Tibial nerve (tissue), 4 donors: ENCODE measurements around the gene GNS. TPM values are rescaled to one million over a fixed set of nuclear protein-coding genes. Genes with fewer than 3 reads are reported as not detected.

Source experiments
- DNase-seq, 2 donors: peaks; one replicate each; pipeline ENCODE4 v3.0.0-alpha.2; 2019; ENCODE audit warnings: low spot score in 2 of 2
- H3K27ac ChIP-seq, 4 donors: fragments of 200-600 bp; sonication (generic) in 3 of 4; one replicate each; pipeline ENCODE4 v1.5.1; 2017 to 2019; ENCODE audit warnings: mild to moderate bottlenecking in 1 of 4
- H3K27me3 ChIP-seq, 2 donors: fragments of 200-600 bp; sonication (generic) in 1 of 2; one replicate each; pipeline versions ENCODE4 v1.5.1 to v1.6.0; 2017 to 2019
- H3K36me3 ChIP-seq, 3 donors: fragments of 200-600 bp; sonication (generic); one replicate each; pipeline ENCODE4 v1.5.1; 2018 to 2019
- H3K4me1 ChIP-seq, 4 donors: fragments of 200-600 bp; sonication (generic) in 3 of 4; one replicate each; pipeline ENCODE4 v1.5.1; 2017 to 2019
- H3K4me3 ChIP-seq, 4 donors: fragments of 200-600 bp; sonication (generic) in 3 of 4; one replicate each; pipeline ENCODE4 v1.5.1; 2017 to 2019; ENCODE audit warnings: mild to moderate bottlenecking in 1 of 4, moderate library complexity in 1 of 4
- H3K9me3 ChIP-seq, 4 donors: fragments of 200-600 bp; sonication (generic) in 3 of 4; one replicate each; pipeline ENCODE4 v1.5.1; 2017 to 2019
- EP300 ChIP-seq, 2 donors: sonication (generic); formaldehyde crosslinking; IDR thresholded peaks; one replicate each; pipeline ENCODE4 v1.6.1; 2017; ENCODE audit warnings: antibody characterized with exemption in 2 of 2, mild to moderate bottlenecking in 1 of 2
- POLR2A ChIP-seq, 2 donors: fragments of 450-650 bp; IDR thresholded peaks; one replicate each; pipeline ENCODE4 v1.6.1; 2017; ENCODE audit warnings: antibody characterized with exemption in 2 of 2, mild to moderate bottlenecking in 2 of 2, moderate library complexity in 2 of 2
- WGBS, 2 donors: methylation state at CpG; one replicate each; pipeline ENCODE4 v1.1.5; 2018; 5-methylcytosine and 5-hydroxymethylcytosine counted together
- total RNA-seq, 4 donors: library from RNA; depleted of rRNA; stranded (reverse); fragments of >200 nt; gene quantifications; one replicate each; pipeline ENCODE4 v1.1.0, GENCODE V29; 2016
- TF ChIP-seq, protein P1 (sequence below), 5 experiments: fragments of 200-600 bp in 3 of 5; fragments of 450-650 bp in 2 of 5; sonication (generic) in 3 of 5; IDR thresholded peaks; one replicate each; pipeline ENCODE4 v1.5.1; 2016 to 2019; ENCODE audit warnings: antibody characterized with exemption in 5 of 5, mild to moderate bottlenecking in 3 of 5, moderate library complexity in 2 of 5

The GNS gene
- total RNA-seq, 4 donors from 2014 or later, result 72.2 to 88.4 (median 81.4) TPM

- TF ChIP-seq POLR2A (IDR thresholded peaks at IDR 0.05) (no peak), EP300 (IDR thresholded peaks at IDR 0.05) (no peak)
- TF ChIP-seq, protein P1, sequence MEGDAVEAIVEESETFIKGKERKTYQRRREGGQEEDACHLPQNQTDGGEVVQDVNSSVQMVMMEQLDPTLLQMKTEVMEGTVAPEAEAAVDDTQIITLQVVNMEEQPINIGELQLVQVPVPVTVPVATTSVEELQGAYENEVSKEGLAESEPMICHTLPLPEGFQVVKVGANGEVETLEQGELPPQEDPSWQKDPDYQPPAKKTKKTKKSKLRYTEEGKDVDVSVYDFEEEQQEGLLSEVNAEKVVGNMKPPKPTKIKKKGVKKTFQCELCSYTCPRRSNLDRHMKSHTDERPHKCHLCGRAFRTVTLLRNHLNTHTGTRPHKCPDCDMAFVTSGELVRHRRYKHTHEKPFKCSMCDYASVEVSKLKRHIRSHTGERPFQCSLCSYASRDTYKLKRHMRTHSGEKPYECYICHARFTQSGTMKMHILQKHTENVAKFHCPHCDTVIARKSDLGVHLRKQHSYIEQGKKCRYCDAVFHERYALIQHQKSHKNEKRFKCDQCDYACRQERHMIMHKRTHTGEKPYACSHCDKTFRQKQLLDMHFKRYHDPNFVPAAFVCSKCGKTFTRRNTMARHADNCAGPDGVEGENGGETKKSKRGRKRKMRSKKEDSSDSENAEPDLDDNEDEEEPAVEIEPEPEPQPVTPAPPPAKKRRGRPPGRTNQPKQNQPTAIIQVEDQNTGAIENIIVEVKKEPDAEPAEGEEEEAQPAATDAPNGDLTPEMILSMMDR (IDR thresholded peaks at IDR 0.05), result no peak
- no peaks in the 10 kb centered on the region for H3K36me3 ChIP-seq
- WGBS, 2 donors, result 93 to 94% methylated on average over 6 of the region's 6 CpGs
These were observed 1.8 kb upstream of the GNS start for GRCh38 chr12:64760808-64761573.

DNA sequence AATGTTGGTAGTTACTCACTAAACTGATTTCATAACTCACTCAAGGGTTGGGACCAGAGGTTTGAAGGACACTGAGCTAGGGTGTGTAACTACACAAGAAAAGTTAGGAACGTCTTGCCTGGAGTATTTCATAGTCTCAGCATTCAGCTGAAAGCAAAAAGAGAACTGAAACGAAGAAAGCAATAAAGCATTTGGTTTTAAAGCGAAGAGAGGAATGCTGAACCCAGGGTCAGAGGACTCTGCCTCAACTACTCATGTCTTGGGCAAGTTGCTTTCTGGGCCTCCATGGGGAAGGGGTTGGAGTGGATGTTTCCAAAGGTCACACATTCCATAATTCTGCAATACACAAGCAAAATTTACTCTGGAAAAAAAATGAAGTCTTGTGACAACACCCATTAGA is 1.4 kb downstream of the GNS start:
- peak overlapping the region in 1 of 4 donors; percentile 97 for H3K4me3 ChIP-seq
- H3K27ac ChIP-seq, result peak overlapping the region in 2 of 4 donors; percentile 31 to 96
- WGBS, 2 donors, result 19 to 25% methylated on average over 3 of the region's 3 CpGs
- H3K9me3 ChIP-seq, result no peaks in the 10 kb centered on the region
- peaks cover 0 to 14% (median 0%) of the 10 kb centered on the region in 3 donors for H3K36me3 ChIP-seq
- H3K4me1 ChIP-seq, result peaks cover 0 to 55% (median 12%) of the 10 kb centered on the region in 4 donors
- TF ChIP-seq, protein P1 (IDR thresholded peaks at IDR 0.05), result no peak
- TF ChIP-seq POLR2A (IDR thresholded peaks at IDR 0.05) (no peak), EP300 (IDR thresholded peaks at IDR 0.05) (no peak)
- no peaks in the 10 kb centered on the region for H3K27me3 ChIP-seq
- no peak for DNase-seq

More at GRCh38 chr12:64760808-64761573, 1.8 kb upstream of the GNS start:
- no peaks in the 10 kb centered on the region for H3K9me3 ChIP-seq
- DNase-seq, result no peak
- H3K4me1 ChIP-seq, result peaks cover 0 to 34% (median 12%) of the 10 kb centered on the region in 4 donors
- H3K4me3 ChIP-seq, result no peak overlapping the region
- H3K27ac ChIP-seq, result no peak overlapping the region
- no peaks in the 10 kb centered on the region for H3K27me3 ChIP-seq

DNA sequence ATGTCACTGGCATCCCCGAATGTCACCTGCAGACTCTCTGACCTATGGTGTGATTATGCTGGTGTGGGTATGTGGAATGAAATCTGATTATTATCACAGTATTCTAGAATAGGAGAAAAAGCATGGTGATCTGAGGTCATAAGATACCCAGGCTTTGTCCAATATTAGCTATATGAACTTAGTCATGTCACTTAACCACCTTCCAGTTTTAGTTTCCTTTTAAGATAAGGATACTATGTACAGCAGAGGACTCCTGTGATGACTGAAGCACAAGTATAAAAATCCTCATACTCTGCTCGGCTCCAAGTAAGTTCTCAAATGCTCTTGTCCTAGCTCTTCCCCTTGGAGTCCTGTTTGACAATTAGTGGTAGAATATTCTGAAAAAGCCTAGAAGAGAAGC is 2.8 kb downstream of the GNS start:
- Histone ChIP-seq H3K27me3 (no peaks in the 10 kb centered on the region), H3K4me3 (no peak overlapping the region), H3K9me3 (no peaks in the 10 kb centered on the region), H3K4me1 (peaks cover 0 to 64% (median 12%) of the 10 kb centered on the region in 4 donors), H3K36me3 (peaks cover 0 to 19% (median 0%) of the 10 kb centered on the region in 3 donors), H3K27ac (no peak overlapping the region)
- TF ChIP-seq, protein P1 (IDR thresholded peaks at IDR 0.05), result no peak
- TF ChIP-seq EP300 (IDR thresholded peaks at IDR 0.05) (no peak), POLR2A (IDR thresholded peaks at IDR 0.05) (no peak)
- DNase-seq, result no peak
- WGBS, 2 donors, result 83 to 84% methylated on average over 2 of the region's 2 CpGs

GRCh38 chr12:64753427-64753826 is 5.8 kb downstream of the GNS start:
- H3K9me3 ChIP-seq, result no peaks in the 10 kb centered on the region
- peak overlapping the region in 1 of 4 donors; percentile 61 for H3K27ac ChIP-seq
- peaks cover 0 to 55% (median 11%) of the 10 kb centered on the region in 4 donors for H3K4me1 ChIP-seq
- WGBS, 2 donors, result 88 to 89% methylated on average over 3 of the region's 3 CpGs
- TF ChIP-seq, protein P1 (IDR thresholded peaks at IDR 0.05), result no peak
- TF ChIP-seq EP300 (IDR thresholded peaks at IDR 0.05), result no peak
- no peak for TF ChIP-seq POLR2A (IDR thresholded peaks at IDR 0.05)
- no peak for DNase-seq
- peaks cover 0 to 45% (median 10%) of the 10 kb centered on the region in 3 donors for H3K36me3 ChIP-seq
- H3K4me3 ChIP-seq, result no peak overlapping the region
- no peaks in the 10 kb centered on the region for H3K27me3 ChIP-seq

- peak in 1 of 2 donors; percentile 19 for DNase-seq
- peaks cover 0 to 51% (median 10%) of the 10 kb centered on the region in 3 donors for H3K36me3 ChIP-seq
- TF ChIP-seq, protein P1 (IDR thresholded peaks at IDR 0.05), result no peak
- peak in 1 of 2 donors; percentile 26 for TF ChIP-seq EP300 (IDR thresholded peaks at IDR 0.05)
- no peaks in the 10 kb centered on the region for H3K27me3 ChIP-seq
- no peaks in the 10 kb centered on the region for H3K9me3 ChIP-seq
- H3K4me1 ChIP-seq, result peaks cover 0 to 52% (median 9%) of the 10 kb centered on the region in 4 donors
- H3K27ac ChIP-seq, result peak overlapping the region in 1 of 4 donors; percentile 61
- no peak overlapping the region for H3K4me3 ChIP-seq
- 77 to 82% methylated on average over 4 of the region's 4 CpGs for WGBS, 2 donors
These were observed 6.4 kb downstream of the GNS start for GRCh38 chr12:64752833-64753238.
